Left cardiac atrium (tissue), 4 donors: ENCODE results near the gene FDXR. TPM values are rescaled to one million over a fixed set of nuclear protein-coding genes. Genes with fewer than 3 reads are reported as not detected.
"Not testable (repeated sequence)": the region's sequence is repeated elsewhere in the genome, so short reads cannot be mapped to it uniquely, and the experiment has no call there.

Experiments
- ATAC-seq, 2 donors: fragments of 200-7000 bp; cut with Tn5 transposase; one replicate each; pipeline ENCODE4 v1.9.1; 2020; ENCODE audit warnings: mild to moderate bottlenecking in 2 of 2, moderate library complexity in 2 of 2
- DNase-seq: peaks from one replicate; pipeline ENCODE4 v3.0.0-alpha.2; 2020
- intact Hi-C, 2 donors: fragments of 100-400 bp; cut with DNase I; formaldehyde crosslinking; loops; one replicate each; pipeline versions ENCODE4 v1.14.1 to v1.15.1; 2022 to 2023
- total RNA-seq, 2 donors: library from RNA; stranded (reverse); fragmentation: NEBNext Ultra II Directional; extraction: Animal tissue kit (Norgen Biotek cat#: 25700); gene quantifications; one replicate each; pipeline ENCODE4 v1.2.1, GENCODE V29; 2021
- donor health status: DM: no; HTN: yes; CAD: no.
- donor health status: DM: no; HTN: yes; CAD: no; lungs with severe emphysema.
- donor health status: DM: yes; HTN: yes; CAD: no.
- donor health status: Dilated cardiomyopathy.

Gene FDXR
- total RNA-seq, 2 donors from 2014 or later, result 6.6 to 8.1 TPM

- intact Hi-C loops, result no loop called here
- DNase-seq (no peak), ATAC-seq (no peak)
These were observed 2.6 kb upstream of the FDXR start for GRCh38 chr17:74875155-74875976.

- ATAC-seq, result no peak
- intact Hi-C loops, result no loop called here
These were observed 1.8 kb upstream of the FDXR start for GRCh38 chr17:74874615-74875037.

GRCh38 chr17:74873874-74874614, 1.2 kb upstream of the FDXR start:
- intact Hi-C loops, result no loop called here
- ATAC-seq, result no peak
- DNase-seq, result no peak

More at GRCh38 chr17:74874615-74875037, 1.8 kb upstream of the FDXR start:
- DNase-seq, result no peak

GRCh38 chr17:74873037-74873873, 461 bp upstream of the FDXR start:
- ATAC-seq, result peak; percentile 96 to 97
- intact Hi-C loops, result no loop called here

GRCh38 chr17:74871356-74872076, 1.3 kb downstream of the FDXR start:
- intact Hi-C loops, result no loop called here
- DNase-seq, result no peak
- ATAC-seq, result no peak

More at GRCh38 chr17:74873037-74873873, 461 bp upstream of the FDXR start:
- peak; percentile 100 for DNase-seq

GRCh38 chr17:74870512-74870911, 2.3 kb downstream of the FDXR start:
- DNase-seq (no peak), ATAC-seq (no peak)
- intact Hi-C loops, result no loop called here

GRCh38 chr17:74870028-74870427, 2.8 kb downstream of the FDXR start:
- ATAC-seq, DNase-seq, intact Hi-C loops: not testable (repeated sequence)

GRCh38 chr17:74868908-74869255, 3.9 kb downstream of the FDXR start:
- DNase-seq, result no peak
- intact Hi-C loops, result loop anchor here (5.0 to 10.0 kb wide), 3 partner anchors 77 to 214 kb away; partner anchors contain the start of gene NHERF1 (in 1 of the 2)
- ATAC-seq, result no peak

- intact Hi-C loops, result loop anchor here (5.0 to 10.0 kb wide), 3 partner anchors 76 to 214 kb away; partner anchors contain the start of gene NHERF1 (in 1 of the 2)
- ATAC-seq, result no peak
- DNase-seq, result no peak
These were observed 4.4 kb downstream of the FDXR start for GRCh38 chr17:74868251-74868907.

GRCh38 chr17:74866198-74866835, 6.5 kb downstream of the FDXR start:
- intact Hi-C loops, result loop anchor here (5.0 to 10.0 kb wide), 3 partner anchors 74 to 212 kb away; partner anchors contain the start of gene NHERF1 (in 1 of the 2)
- ATAC-seq (no peak), DNase-seq (no peak)

- no peak for DNase-seq
- intact Hi-C loops, result loop anchor here (1.0 to 10.0 kb wide), 4 partner anchors 73 to 211 kb away; partner anchors contain the start of gene NHERF1 (in 1 of the 2)
- ATAC-seq, result no peak
These were observed 7.1 kb downstream of the FDXR start for GRCh38 chr17:74865504-74866197.

- DNase-seq, result peak; percentile 77
- intact Hi-C loops, result loop anchor here (1.0 to 10.0 kb wide), 4 partner anchors 73 to 210 kb away; partner anchors contain the start of gene NHERF1 (in 1 of the 2)
- peak; percentile 28 to 39 for ATAC-seq
These were observed 7.9 kb downstream of the FDXR start for GRCh38 chr17:74864866-74865395.

GRCh38 chr17:74864297-74864865, 8.4 kb downstream of the FDXR start:
- intact Hi-C loops, result loop anchor here (10.0 kb wide), 2 partner anchors 120 to 210 kb away; partner anchors contain the start of gene NHERF1 (in 1 of the 2)
- no peak for DNase-seq
- no peak for ATAC-seq

GRCh38 chr17:74863420-74864296, 9.1 kb downstream of the FDXR start:
- no peak for DNase-seq
- ATAC-seq, result no peak
- intact Hi-C loops, result loop anchor here (2.0 to 10.0 kb wide), 3 partner anchors 21 to 209 kb away; partner anchors contain the start of gene NHERF1 (in 1 of the 2)

- DNase-seq (no peak), ATAC-seq (no peak)
- intact Hi-C loops, result loop anchor here (2.0 to 10.0 kb wide), 3 partner anchors 20 to 208 kb away; partner anchors contain the start of gene NHERF1 (in 1 of the 2)
These were observed 9.9 kb downstream of the FDXR start for GRCh38 chr17:74862919-74863318.
